Activated T-helper 9 cell treated with anti-CD3 and anti-CD28 coated beads, Interleukin-2, amount 50 U/mL, for 16 hours (primary cell): ENCODE results near the gene HGF.

Source experiments
- DNase-seq: peaks from one replicate; pipeline ENCODE4 v3.0.0-alpha.2; 2020; ENCODE audit warnings: low read depth

HGF gene

GRCh38 chr7:81682873-81683272 lies 87.0 kb downstream of the HGF start:
- DNase-seq, result no peak

- DNase-seq, result no peak
Measured at GRCh38 chr7:81680120-81680519, 89.7 kb downstream of the HGF start.

- DNase-seq, result no peak
Measured at GRCh38 chr7:81676813-81677212, 93.0 kb downstream of the HGF start.

GRCh38 chr7:81676105-81676811 lies 93.6 kb downstream of the HGF start:
- DNase-seq, result no peak

- no peak for DNase-seq
Measured at GRCh38 chr7:81674431-81674830, 95.4 kb downstream of the HGF start.

GRCh38 chr7:81672872-81673271 lies 97.0 kb downstream of the HGF start:
- no peak for DNase-seq

GRCh38 chr7:81669476-81670105 lies 100.3 kb downstream of the HGF start:
- DNase-seq, result no peak

GRCh38 chr7:81666209-81666608 lies 103.6 kb downstream of the HGF start:
- no peak for DNase-seq

- no peak for DNase-seq
Measured at GRCh38 chr7:81665236-81665635, 104.6 kb downstream of the HGF start.

GRCh38 chr7:81664304-81664703 lies 105.5 kb downstream of the HGF start:
- DNase-seq, result no peak

- no peak for DNase-seq
Measured at GRCh38 chr7:81662531-81662930, 107.3 kb downstream of the HGF start.

- no peak for DNase-seq
Measured at GRCh38 chr7:81659697-81660395, 110.0 kb downstream of the HGF start.

GRCh38 chr7:81657551-81657950 lies 112.3 kb downstream of the HGF start:
- no peak for DNase-seq

GRCh38 chr7:81655271-81655670 lies 114.6 kb downstream of the HGF start:
- no peak for DNase-seq

GRCh38 chr7:81652225-81652624 lies 117.6 kb downstream of the HGF start:
- DNase-seq, result no peak
